ENCODE measurements around the gene DIPK1A.

DIPK1A gene

DNA sequence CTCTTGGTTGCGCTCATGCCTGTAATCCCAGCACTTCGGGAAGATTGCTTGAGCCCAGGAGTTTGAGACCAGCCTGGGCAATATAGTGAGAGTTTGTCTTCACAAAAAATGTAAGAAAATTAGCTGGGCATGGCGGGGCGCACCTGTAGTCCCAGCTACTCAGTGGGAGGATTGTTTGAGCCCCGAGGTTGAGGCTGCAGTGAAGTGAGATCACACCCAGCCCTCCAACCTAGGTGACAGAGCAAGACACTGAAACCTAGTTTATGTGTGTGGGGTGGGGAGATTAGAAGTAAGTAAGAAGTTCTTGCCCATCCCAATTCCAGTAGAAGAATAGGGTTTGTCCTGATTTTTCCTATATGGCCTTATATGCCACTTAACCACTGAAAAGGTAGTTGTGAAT lies 127.4 kb downstream of the DIPK1A start:
- DNase-seq, result no peak

DNA sequence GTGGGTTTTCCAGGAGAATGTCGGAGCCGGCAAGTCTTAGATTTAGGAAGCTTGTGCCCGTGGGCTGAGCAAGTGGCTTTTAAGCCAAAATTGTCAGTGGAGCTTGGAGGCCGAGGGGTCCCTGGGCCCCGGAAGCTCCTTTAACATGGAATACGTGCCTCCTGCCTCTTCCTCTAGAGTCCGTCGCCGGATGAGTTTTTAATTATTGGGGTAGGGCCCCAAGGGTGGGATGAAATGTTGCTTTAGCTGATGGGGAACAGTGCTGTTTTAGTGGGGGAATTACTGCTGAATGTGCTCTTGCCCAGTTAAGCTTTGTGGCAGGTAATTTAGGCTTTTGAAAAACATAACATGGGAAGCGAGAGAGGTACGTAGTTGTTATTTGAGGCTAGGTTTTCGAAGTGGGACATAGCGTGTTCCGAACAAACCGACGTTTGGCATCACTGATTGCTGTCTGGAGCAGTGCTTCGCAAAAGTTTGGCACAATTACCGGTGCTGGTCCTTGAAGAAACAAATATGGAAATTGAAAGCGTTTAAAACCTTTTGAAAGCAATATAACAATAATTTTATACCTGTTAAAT lies 128.6 kb downstream of the DIPK1A start:
- DNase-seq, result no peak

DNA sequence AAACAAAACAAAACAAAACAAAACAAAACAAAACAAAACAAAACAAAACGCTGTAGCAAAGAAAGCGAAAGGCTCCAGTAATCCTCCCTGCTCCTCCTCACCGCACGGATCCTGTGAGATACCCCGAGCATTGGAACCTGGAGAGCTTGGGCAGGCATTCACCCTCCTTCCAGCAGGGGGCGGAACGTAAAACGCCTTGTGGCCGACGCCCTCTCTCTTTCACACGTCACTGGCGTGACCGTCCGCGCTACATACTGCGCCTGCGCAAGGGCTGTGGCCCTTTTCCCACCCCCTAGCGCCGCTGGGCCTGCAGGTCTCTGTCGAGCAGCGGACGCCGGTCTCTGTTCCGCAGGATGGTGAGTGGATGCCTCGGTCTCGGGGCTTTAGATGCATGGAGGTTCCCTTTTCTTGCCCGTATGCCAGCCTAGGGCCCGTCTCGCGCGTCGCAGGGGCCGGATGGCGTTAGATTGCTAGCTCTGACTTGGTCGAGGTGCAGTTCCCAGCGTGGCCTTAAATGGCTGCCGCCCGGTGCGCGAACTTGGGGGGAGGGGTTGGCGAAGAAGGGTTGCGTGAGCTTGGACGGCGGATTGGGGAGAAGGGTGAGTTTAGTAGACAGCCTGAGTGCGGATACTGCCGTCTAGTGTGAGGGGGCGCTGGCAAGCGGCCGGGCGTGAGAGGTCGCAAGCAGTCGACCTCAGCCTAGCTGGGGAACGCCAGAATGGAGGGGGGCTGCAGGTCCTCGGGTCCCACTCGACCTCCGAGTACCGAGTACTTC lies 129.3 kb downstream of the DIPK1A start, which contains the start of gene RPL5:
RPL5 (plus strand) TSS at position 279 of the 775 bp plus-strand sequence; CDS start at position 354, 75 bp downstream.
- DNase-seq, result peak; percentile 98

DNA sequence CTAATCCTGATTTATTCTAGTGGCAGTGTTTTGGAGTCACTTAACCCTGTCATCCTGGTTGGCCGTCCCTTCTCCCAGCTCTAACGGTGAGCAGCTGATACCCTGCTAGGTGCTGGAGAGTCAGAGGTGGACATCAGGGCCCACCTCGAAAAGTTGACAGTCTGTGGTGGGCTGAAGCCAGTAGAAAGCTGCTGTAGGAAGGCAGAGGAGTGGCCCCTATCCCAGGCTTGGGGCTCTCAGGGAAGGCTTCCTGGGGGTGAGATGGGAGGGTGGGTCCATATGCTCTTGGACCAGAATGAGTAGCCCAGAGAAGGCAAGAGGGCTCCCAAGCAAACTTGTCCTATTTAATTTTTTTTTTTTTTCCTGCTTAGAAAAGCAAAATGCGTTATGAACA lies 129.9 kb downstream of the DIPK1A start:
- DNase-seq, result no peak

DNA sequence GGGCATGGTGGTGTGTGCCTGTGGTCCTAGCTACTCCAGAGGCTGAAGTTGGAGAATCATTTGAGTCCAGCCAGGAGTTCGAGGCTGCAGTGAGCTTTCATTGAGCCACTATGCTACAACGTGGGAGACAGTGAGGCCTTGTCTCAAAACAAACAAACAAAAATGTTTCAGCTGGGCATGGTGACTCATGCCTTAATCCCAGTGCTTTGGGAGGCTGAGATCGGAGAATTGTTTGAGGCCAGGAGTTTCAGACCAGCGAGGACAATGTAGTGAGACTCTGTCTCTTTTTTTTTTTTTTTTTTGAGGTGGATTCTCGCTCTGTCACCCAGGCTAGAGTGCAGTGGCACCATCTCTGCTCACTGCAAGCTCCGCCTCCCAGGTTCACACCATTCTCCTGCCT lies 134.5 kb downstream of the DIPK1A start:
- DNase-seq, result no peak

DNA sequence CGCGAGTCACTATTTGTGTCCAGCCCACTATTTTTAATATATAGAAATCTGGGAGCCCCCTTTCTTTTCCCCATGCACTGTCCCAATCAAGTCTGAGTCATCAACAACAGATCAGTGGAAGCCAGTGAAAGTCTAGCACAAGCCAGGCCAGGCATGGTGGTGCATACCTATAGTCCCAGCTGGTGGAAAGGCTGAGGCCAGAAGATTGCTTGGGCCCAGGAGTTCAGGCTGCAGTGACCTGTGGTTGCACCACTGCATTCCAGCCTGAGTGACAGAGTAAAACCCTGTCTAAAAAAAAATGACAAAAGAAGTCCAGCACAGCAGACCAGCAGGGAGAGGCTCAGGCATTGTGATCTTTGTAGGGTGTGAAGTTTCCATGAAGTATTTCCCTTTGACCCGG lies 138.4 kb downstream of the DIPK1A start:
- DNase-seq, result no peak

DNA sequence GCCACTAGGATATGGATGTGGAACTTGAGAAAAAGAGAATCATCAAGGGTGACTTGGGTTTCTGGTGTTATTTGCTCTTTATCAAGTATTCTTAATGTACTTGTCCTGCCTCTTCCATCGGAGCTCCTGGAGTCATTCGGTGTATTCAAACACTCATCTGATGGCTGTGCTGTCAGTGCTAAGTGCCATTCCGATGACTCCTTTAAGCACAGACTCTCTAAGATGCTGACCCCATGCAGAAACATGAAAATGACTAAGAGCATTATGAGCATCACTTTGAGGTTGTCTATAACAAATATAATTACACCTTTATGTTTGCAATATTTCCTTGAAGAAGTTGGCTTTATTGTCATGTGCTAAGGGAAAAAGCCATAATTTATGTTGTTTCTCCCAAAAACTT lies 140.7 kb downstream of the DIPK1A start:
- DNase-seq, result no peak

DNA sequence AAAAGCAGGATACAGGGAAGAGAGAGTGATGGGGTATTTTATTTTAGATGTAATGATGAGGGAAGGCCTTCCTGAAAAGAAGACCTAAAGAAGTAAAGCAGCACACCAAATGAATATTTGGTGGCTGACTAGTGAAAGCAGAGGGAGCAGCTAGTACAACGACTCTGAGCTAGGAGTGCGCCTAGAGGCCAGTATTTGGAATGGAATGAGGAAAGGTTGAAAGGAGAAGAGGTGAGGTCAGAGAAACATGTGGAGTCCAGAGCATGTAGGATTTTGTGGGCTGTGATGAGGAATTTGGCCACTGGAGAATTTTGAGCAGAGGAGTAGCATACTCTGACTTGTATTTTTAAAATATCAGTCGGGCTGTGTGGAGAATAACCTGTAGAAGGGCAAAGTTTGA lies 141.2 kb downstream of the DIPK1A start:
- DNase-seq, result no peak

DNA sequence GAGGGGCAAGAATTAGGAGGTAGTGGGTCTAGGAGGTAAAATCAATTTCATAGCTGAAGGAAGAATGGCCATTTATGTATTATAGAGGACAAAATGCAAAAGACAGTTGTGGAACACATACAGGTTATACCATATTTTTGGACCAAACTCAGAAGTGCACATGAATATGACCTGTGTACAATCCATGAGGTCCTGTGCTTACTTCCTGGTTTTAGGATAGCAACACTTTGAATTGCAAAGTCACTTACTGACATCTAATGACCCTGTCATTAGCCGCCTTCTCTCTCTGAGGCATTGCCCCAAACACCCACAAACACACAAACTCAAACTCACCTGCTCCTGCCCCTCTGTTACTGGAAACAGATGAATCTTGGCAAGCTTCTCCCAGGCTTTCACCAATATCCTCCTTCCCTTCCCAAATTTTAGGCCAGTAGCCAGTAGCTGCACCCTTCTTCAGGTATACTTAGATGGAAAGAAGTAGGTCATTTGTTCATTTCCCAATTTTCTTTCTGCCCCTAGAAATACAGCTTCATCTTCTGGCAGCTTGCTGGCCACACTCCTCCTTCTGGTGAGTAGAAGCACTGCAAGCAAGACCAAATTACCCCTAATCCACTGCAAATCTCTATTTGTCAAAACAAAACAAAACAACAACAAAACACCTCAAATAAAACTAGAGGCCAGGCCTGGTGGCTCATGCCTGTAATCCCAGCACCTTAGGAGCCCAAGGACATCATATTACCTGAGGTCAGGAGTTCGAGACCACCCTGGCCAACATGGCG lies 143.1 kb downstream of the DIPK1A start:
- DNase-seq, result no peak

DNA sequence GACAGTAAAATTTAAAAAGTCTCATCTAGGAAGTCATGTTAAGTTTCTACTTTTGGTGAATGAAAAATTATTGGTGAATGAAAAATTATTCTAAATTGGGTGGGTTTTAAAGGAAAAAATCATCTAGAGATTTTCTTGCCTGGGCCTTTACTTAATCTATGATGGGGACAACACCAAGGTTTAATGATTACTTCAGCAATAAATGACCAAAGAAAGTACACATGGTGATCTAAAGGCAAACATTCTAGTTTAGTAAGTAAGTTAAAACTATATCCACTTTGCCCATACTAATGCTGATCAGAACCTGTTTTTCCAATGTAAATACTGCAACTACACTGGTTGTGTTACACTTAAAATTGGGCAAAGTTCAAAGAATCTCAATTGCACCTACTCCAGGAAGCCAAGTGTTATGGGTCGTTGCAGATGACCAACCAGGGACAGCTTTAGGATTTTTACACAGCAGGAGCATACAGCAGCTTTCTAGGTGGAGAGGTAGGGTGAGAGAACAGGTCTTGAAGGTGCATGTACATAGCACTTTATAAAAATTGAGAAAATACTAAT lies 144.0 kb downstream of the DIPK1A start:
- no peak for DNase-seq

DNA sequence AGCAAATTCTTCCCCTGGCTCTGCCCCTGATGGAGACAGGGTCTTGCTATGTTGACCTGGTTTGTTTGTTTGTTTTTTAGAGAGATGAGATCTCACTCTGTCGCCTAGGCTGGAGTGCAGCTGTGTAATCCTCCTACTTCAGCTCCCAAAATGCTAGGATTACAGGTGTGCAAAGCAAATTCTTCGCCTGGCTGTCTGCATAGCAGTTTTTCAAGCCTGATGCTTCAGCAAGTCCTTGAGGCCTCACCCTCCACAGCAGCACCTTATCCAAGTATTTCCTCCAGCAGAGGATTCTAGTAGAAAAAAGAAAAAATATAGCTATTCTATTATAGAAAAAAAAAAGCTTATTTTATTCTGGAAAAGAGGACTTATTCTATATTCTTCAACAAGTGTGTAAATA lies 144.5 kb downstream of the DIPK1A start:
- no peak for DNase-seq

DNA sequence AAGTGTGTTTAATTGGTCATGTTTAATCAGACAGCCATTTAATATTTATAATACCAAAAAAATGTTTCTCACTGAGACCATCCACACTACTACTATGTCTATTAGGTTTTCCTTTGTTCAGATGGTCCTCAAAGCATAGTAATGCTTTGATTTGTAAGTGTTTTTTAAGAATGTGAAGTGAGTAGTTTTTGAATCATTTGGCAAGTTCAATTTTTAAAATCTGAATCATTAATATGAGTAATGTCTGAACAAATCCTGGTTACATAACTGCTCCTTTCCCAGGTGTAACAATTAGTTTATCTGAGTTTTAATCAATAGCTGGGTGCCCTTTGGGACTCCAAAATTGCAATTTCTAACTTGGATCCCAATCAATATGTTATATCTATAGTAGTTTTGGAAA lies 152.9 kb downstream of the DIPK1A start:
- DNase-seq, result no peak

DNA sequence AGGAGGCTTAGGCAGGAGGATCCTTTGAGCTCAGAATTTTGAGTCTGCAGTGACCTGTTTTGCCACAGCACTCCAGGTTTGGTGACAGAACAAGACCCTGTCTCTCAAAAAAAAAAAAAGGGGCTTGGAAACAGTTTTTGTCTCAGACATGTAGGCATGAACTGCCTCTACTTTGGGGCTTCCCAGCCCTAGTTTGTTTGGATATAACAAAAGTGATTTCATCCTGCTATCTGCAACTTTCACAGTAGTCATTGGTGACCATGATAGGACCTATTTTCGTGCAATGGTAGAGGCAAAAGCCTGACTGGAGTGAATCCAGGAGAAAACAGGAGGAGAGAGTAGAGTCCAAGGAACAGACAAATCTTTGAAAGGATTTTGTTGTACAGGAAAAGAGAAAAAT lies 156.0 kb downstream of the DIPK1A start:
- no peak for DNase-seq

DNA sequence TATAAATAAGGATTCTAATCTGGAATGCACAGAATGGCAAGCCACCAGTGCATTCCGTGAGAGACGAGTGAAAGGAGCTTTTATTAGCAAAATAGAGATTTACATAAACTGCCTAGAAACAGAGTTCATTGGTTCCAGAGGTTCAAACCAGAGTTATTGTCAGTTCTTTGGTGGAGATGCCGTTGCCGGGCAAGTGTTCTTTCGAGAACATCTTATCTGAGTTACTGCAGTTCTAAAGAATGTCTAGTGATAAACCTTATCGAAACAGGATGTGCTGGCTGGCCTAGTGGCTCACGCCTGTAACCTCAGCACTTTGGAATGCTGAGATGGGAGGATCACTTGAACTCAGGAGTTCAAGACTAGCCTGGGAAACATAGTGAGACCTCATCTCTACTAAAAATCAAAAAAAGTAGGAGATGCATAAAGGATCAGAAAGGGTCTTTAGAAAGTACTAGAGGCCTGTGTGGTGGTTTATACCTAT lies 156.5 kb downstream of the DIPK1A start:
- DNase-seq, result peak; percentile 28

DNA sequence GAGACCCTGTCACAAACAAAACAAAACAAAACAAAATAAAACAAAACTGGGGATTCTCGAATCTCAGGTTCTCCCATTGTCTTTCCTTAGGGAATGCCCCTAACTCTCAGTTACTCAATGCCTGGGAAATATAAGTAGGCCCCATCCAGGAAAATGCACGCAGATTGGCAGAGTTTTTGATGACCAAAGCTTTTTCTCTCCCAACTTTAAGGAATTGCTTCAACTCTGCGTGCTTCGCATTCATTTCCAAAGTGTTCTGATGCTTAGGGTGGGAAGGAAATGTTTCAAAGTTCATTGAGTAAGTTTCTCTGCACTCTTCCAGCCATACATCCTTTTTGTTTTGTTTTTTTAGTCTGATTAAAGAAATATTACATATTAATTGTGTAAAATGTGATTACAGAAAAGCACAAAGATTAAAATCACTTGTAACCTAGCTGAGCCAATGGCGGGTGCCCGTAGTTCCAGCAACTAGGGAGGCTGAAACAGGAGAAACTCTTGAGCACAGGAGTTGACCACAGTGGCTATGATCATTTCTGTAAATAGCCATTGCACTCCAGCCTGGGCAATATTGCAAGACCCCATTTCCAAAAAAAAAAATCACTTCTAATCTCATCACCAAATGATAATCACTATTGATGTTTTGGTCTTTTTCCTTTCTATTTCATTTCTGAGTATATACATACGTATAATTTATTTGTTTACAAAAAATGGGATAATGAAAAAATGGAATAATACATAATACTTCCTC lies 157.9 kb downstream of the DIPK1A start:
- no peak for DNase-seq

DNA sequence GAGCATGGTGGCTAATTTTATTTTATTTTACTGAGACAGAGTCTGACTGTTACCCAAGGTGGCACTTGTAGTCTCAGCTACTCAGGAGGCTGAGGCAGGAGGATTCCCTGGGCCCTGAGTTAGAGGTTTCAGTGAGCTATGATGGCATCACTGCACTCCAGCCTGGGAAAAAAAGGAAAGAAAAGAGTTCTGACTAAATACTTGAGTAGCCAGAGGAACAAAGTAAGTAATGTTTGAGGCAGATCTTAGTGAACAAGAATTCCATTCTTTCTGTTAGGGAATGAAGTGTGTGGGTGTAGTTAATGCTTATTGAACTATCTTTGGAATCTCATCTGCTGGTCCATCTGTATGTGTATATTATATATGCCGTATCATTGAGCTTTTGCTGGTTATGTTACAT lies 163.3 kb downstream of the DIPK1A start:
- no peak for DNase-seq

DNA sequence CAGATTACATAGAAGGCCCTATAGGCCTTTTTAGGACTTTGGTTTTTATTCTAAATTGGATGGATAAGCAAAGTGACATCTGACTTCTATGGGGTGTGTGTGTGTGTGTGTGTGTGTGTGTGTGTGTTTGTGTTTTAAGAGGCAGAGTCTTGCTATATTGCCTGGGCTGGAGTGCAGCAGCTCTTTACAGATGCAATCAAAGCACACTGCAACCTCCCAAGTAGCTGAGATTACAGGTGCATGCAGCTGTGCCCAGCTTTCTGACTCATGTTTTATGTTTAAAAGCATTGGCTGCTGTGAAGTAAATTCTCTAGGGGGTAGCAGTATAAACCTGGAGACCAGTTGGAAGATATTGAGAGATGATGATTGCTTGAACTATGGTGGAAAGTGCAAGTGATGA lies 164.0 kb downstream of the DIPK1A start:
- no peak for DNase-seq

DNA sequence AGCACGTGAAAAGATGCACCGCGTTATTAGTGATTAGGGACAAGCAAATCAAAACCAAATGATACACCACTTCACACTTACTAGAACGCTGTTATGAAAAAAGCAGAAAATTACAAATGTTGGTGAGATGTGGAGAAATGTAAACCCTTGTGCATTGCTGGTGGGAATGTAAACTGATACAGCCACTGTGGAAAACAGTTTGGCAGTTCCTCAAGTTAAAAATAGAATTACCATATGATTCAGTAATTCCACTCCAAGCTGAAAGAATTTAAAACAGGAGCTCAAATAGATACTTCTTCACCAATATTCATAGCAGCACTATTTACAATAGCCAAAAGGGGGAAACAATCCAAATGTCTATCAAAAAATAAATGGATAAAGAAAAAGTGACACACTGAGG lies 166.1 kb downstream of the DIPK1A start:
- no peak for DNase-seq

DNA sequence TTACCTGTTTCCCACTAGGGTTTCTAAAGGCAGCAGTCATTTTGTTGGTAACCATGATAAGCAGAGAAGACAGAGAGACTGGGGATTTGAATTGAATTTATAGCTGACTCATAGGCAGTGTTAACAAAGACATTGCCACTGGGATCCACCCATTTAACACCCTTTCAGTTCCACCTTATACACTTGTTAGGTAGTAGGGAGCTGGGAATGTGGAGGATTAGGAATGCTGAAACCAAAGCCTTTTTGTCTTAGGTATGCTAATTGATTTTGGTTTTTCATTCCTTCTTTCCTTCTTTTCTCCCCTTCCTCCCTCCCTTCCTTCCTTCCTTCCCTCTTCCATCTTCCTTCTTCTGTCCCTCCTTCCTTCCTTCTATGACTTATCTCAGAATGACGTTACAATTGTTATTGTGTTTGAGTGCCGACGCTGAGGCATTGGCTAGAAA lies 168.9 kb downstream of the DIPK1A start:
- no peak for DNase-seq

Data from right hindlimb (tissue), 1 donor.